Vagina (tissue), 2 donors: ENCODE measurements around the gene MORC1.

Experiments used
- CTCF ChIP-seq, 3 experiments: fragments of 450-650 bp in 2 of 3; fragments of 200-600 bp in 1 of 3; sonication (generic) in 1 of 3; IDR thresholded peaks; one replicate each; pipeline ENCODE4 v1.5.1; 2017 to 2019; ENCODE audit warnings: antibody characterized with exemption in 3 of 3, mild to moderate bottlenecking in 2 of 3, moderate library complexity in 2 of 3
- POLR2A ChIP-seq, 2 donors: fragments of 450-650 bp; IDR thresholded peaks; one replicate each; pipeline ENCODE4 v1.6.1; 2017; ENCODE audit warnings: antibody characterized with exemption in 2 of 2, mild to moderate bottlenecking in 2 of 2, moderate library complexity in 2 of 2

GRCh38 chr3:108972482-108972881 lies 145.5 kb downstream of the MORC1 start:
- no peak for TF ChIP-seq POLR2A (IDR thresholded peaks at IDR 0.05)
- no peak for TF ChIP-seq CTCF (IDR thresholded peaks at IDR 0.05)
